NOMO-1 (cell line): ENCODE measurements around the gene KIF11.
"Not testable (repeated sequence)": the region's sequence is repeated elsewhere in the genome, so short reads cannot be mapped to it uniquely, and the experiment has no call there.

Source experiments
- DNase-seq, 2 experiments: peaks; one replicate each; lab custom pipeline; 2025; ENCODE audit not compliant: unreplicated experiment in 2 of 2; lab: John Stamatoyannopoulos, UW

Gene KIF11

DNA sequence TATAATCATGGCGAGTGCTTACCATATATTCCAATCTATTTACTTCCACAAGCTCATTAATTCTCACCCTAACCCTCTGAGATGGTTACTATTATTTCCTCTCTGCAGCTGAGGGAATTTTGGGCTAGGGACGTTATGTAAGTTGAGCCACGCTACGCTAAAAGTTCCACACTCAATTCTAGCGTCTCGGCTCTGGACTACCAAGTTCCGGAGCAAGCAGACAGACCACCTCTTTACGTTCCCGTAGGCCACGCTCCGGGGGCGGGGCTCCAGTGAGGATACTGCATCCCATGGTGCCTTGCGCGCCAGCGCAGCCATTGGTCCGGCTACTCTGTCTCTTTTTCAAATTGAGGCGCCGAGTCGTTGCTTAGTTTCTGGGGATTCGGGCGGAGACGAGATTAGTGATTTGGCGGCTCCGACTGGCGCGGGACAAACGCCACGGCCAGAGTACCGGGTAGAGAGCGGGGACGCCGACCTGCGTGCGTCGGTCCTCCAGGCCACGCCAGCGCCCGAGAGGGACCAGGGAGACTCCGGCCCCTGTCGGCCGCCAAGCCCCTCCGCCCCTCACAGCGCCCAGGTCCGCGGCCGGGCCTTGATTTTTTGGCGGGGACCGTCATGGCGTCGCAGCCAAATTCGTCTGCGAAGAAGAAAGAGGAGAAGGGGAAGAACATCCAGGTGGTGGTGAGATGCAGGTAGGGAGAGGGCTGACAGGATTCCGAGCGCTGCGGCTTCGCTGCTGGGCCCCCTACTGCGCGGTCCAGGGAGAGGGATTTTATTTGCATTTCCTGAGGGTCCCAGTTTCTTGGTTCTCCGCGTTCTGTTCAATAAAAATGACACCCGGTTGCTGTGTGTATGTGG is at the start of gene KIF11:
KIF11 (plus strand) TSS at position 370 of the 858 bp plus-strand sequence; CDS start at position 616, 246 bp downstream.
- peak; percentile 94 to 95 for DNase-seq

DNA sequence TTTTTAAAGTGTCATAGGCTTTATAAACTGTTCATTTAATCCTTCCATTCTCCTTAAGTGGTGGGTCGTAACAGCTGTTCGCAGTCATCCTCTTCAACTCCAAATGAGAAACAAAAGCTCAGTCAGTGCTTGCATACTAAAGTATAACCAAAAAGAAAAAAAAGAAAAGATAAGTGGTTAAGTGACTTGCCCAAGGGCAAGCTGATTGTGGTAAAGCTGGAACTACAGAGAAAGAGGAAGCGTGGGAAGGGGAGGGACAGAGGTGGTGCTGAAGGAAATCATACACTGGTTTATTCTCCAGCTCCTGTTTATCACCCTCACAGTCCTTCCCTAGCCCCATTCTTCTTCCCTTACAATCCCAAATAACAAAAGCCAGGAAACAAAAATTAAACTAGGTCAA is 48.6 kb upstream of the KIF11 start:
- peak; percentile 80 to 89 for DNase-seq

DNA sequence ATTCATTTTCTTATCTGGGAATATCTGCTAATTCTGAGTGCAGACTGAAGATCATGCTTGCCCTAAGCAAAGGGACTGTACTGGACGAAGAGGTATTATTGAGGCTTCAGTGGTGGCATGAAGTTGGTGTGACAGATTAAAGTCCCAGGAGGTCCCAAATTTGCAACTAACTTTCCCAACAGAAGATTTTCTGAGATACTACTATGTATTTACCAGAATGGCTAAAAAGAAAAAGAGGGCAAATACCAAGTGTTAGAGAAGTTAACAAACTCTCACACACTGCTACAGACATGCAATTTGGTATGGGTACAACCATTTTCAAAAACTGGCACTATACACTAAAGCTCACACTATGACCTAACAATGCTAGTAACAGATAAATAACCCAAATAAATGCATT is 47.4 kb upstream of the KIF11 start:
- DNase-seq, result no peak

- no peak for DNase-seq
Measured at GRCh38 chr10:92547676-92548075, 45.3 kb upstream of the KIF11 start.

- DNase-seq, result no peak
Measured at GRCh38 chr10:92550924-92551323, 42.0 kb upstream of the KIF11 start.

DNA sequence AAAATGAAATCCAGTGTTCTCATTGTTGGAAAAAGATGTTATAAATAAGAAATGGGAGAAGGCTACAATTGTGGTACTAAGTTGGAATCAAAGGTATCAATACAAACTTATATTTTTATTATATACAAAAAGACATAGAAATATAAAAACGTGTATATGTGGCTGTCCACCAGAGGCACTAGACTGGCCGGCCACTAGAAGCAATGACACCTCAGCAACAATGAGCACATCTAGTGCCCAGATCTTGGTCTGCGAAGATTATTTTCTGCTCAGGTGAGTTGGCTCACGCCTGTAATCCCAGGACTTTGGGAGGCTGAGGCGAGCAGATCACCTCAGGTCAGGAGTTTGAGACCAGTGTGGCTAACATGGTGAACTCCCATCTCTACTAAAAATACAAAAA is 40.6 kb upstream of the KIF11 start:
- no peak for DNase-seq

- DNase-seq, result no peak
Measured at GRCh38 chr10:92553959-92554358, 39.0 kb upstream of the KIF11 start.

DNA sequence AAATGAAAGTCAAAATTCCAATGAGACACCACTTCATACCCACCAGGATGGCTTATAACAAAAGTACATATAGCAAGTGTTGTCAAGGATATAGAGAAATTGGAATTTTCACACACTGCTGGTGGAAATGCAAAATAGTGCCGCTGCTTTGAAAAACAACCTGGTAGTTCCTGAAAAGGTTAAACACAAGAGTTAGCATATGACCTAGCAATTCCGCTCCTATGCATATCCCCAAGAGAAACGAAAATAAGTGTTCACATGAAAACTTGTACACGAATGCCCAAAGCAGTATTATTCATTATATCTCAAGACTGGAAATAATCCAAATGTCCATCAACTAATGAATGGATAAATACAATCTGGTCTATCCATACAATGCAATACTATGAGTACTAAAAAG is 33.9 kb upstream of the KIF11 start:
- DNase-seq, result no peak

DNA sequence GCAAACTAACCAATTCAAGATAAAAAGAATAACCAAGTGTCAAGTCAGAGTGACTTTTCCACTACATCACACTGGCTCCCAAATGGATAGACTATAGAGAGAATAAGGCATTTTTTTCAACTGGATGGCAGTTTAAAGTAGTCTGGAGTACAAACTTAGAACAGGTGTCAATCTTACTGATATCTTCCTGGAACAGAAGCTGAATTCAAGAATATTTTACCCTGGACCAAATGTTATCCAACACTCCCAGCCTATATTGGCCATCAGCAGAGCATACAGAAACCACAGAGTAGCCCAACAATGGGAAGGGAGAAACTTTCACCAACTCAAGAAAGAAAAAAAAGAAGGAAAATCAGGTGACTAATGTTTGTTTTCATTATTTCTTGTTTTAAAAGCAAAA is 30.5 kb upstream of the KIF11 start:
- no peak for DNase-seq

DNA sequence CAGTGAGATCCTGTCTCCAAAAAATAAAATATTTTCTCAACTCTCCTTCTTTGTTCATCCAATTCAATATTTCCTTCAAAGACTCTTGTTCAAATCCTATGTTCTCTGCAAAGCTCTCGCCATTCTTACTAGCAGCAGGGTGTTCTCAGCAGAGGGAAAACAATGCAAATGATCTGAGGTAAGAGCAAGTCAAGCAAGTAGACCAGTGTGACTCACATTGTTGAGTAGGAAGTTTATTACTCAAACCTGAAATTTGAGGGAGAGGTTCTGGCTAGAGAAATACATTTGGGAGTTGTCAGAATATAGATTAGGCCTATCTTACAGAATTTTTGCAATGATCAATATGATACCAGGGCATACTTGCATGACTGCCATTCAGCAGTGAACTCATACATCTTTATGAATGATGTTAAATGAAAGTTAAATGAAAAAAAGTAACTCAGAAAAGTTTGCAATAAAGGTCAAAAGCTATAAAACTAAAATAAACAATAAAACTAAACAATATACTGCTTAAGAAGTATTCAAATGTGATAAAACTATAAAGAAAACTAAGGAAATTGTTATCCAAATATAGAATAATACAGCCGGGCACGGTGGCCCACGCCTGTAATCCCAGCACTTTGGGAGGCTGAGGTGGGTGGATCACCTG is 24.9 kb upstream of the KIF11 start:
- DNase-seq, result no peak

GRCh38 chr10:92569071-92569470 is 23.9 kb upstream of the KIF11 start:
- no peak for DNase-seq

- DNase-seq, result not testable (repeated sequence)
Measured at GRCh38 chr10:92569663-92570062, 23.3 kb upstream of the KIF11 start.

DNA sequence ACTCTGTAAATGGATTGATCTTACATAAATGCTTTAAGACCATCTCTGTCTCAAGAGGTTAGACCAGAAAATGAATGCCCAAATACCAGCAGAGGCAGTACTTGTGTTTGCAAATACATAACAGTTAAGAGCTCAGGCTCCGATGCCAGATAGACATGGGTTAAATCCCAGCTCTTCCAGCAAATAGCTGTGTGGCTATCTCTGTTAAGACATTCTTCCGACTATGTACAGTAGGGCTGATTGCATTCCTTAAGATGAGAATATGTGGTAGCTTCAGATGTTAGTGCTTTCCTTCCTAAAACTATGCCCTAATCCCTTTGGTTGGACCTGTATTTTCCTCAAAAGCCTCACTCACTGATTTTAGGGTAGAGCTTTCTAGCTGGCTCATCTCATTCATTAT is 21.3 kb upstream of the KIF11 start:
- DNase-seq, result no peak

DNA sequence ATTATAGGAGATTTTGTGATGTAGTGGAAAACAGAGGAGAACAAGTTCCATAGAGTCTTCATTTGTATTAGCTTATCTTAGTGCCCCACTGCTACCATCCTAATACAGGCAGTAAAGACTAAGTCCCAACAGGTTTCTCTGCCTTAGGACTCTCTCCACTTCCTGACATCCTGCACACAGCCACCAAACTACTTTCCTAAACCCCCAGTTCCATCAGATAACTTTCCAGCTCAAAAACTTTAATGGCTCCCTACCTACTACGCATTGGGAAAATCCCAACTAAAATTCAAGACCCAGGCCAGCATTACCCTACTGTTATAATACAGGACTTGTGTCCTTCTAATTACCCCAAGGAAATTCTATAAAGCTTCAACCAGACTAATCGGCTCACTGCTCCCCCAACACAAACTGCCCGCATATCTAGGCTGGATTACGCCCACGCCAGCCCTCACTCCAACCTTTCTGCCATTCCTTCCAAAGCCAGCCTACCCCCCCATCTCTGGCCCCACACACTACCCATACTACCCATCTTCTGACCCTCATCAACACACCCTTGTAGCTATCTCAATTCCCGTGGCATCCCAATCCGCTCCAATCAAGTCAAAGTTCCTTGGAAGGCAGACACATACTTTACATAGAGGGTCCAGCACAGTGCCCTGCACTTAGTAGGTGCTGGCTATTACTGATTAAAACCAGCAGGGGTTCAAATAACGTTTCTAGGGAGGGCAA is 20.4 kb upstream of the KIF11 start:
- DNase-seq, result no peak

DNA sequence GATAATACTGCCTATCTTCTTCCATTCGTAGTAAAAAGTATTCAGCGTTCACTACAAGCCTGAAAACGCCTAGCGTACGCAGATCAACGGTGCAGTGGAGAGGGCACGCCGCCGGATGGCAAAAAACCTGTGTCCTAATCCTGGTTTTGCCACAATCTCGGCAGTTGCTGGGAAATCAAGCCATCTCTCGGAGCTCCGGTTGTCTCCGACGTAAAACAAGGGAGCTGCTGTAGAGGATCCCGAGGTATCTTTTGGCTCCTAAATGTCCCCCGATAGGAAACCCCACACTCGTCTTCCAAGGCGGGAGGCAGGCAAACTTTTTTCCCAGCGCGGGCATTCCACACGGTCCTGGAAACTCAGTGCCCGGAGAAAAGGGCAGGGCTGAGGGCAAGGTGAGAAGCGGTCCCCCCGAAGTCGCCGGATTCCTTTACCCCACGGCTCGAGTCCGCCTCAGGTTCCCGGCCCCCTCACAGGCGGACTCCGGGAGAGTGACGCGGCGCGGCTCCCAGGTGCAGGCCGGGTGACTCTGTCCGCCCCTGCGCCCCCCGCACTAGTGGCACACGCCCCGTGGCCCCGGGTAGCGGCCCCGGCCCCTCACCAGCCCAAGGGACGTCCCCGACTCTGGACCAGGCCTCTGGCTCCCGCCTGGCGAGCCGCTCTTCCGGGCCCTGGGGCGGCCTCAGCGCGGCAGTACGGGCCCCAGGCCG is 19.7 kb upstream of the KIF11 start:
- peak; percentile 21 to 44 for DNase-seq

DNA sequence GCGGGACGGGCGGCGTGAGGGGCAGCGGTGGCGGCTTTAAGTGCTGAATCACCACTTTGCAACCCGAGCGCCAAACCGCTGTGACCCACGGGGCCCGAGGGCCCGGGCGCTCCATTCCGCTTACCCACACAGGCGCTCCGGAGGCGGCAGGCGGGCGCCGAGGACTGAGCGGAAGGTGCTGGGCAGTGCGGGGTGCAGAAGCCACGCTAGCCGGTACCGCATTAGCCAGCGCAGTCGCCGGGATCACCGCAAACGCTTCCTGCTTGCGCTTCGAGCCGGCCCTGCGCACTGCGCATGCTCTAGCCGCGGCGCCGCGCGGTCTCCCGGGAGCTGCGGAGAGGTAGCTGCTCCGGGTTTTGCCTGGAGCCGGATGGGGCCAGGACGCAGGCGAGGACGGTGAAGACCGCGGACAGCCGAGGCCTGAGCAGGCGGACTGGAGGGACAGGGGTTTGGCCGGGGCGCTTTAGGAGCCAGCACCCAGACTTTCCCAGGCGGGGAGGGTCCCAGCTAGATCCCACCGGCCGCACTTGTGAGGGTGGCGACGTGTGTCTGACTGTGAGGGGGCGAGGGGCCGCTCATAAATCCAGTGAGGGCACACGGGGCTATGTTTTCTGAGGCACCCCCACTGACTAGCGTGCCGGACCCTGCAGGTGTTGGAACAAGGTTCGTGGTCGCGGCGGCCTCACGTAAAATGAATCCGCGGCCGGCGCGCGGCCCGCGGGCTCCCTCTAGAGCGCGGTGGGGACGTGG is 19.0 kb upstream of the KIF11 start, which contains the start of gene IDE:
IDE (minus strand) TSS at position 296 of the 750 bp plus-strand sequence; CDS start at position 222, 74 bp downstream.
- peak; percentile 79 to 84 for DNase-seq

DNA sequence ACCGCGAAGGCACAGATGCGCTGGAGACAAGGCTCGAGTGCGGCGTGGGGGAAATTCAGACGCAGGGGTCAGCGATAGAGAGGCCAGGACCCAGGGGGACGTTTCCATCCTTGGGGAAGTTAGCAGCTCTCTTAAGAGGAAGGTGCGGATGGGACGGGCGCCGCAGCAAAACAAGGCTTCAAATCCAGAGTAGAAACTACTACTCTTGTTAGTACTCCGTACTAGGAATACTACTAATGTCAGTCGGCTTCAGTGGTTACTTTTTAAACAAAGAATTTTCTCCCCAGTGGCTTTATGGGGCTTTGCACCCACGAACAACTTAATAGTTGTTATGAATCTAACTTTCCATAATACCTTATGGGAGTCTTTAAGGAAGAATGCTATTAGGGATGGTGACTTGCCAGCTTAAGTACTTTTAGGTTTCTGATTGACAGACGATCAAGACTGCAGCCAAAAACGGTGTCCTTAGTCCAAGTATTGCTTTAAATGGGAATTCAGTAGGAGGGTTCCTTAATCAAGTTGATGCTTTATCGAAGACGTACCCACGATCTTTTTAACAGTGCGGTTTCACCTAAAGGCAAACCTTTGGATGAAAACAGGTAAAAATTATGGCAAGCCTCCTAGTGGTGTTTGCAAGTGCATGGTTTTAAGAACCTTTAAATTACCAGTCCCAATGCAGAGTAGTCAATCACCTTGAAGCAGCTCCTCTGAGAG is 18.2 kb upstream of the KIF11 start:
- peak in 1 of 2 experiments; percentile 52 for DNase-seq

GRCh38 chr10:92575961-92576360 is 17.0 kb upstream of the KIF11 start:
- DNase-seq, result peak; percentile 47 to 77

GRCh38 chr10:92582347-92582746 is 10.6 kb upstream of the KIF11 start:
- DNase-seq, result not testable (repeated sequence)
